Muscle of back (tissue), 11 donors: ENCODE results near the gene RGS19. TPM values are rescaled to one million over a fixed set of nuclear protein-coding genes. Genes with fewer than 3 reads are reported as not detected.

Experiments
- DNase-seq, 3 donors: peaks; one replicate each; pipeline versions ENCODE4 v3.0.0 to v3.0.0-alpha.2; 2013
- polyA plus RNA-seq, 10 donors: library from polyadenylated mRNA; unstranded; fragments of 120-200 nt; gene quantifications; one replicate each; pipeline ENCODE4 v1.2.1, GENCODE V29; 2013; ENCODE audit not compliant: insufficient read length in 10 of 10

RGS19 gene
- polyA plus RNA-seq, 10 donors = 4.4 to 10.2 (median 5.6) TPM

DNA sequence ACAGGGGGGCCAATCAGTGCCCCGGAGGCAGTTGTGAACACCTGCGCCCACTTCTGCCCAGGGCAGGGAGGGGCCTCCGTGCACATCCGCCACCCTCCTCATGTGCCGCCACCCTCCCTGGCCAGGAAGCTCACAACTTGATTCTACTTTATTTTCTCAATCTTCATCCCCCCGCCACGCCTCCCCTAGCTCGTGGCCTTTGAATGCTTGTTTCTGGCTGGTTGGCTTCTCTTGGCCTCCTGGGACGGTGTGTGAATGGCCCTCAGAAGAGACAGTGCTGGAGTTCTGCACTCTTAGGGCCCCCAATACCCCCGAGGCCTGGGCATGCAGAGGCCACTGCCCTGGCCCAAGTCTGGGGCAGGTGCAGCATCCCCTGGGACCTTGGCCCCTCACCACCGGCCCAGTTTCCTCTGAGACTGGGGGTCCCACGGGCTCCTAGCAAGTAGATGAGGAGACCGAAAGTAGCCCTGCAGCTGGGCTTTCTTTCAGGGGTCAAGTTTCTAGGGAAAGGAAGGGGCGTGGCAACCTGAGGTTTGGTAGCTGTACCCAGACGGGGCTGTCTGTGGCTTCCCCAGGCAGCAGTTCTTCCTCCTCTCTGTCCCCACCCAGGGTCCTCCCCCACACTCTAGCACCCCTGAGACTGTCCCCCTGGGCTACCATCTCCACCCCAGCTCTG, 1.3 kb downstream of the RGS19 start:
- DNase-seq = no peak

DNA sequence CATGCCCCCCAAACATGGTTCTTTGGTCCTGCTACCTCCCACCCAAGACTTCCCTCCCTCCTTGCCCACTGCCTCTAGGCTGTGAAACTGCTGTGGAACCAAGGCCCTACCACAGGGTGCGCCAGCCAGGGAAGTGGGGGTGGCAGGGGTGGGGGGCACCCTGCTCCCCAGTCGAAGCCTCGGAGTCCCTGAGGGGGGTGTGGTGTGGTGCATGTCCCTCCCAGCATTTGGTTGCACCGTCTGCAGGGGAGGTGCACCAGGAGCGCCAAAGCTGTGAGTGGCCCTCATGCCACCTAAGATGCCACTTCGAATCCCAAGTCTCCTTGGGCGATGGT, 1.8 kb downstream of the RGS19 start:
- no peak for DNase-seq

GRCh38 chr20:64077094-64077493, 2.2 kb downstream of the RGS19 start:
- no peak for DNase-seq

DNA sequence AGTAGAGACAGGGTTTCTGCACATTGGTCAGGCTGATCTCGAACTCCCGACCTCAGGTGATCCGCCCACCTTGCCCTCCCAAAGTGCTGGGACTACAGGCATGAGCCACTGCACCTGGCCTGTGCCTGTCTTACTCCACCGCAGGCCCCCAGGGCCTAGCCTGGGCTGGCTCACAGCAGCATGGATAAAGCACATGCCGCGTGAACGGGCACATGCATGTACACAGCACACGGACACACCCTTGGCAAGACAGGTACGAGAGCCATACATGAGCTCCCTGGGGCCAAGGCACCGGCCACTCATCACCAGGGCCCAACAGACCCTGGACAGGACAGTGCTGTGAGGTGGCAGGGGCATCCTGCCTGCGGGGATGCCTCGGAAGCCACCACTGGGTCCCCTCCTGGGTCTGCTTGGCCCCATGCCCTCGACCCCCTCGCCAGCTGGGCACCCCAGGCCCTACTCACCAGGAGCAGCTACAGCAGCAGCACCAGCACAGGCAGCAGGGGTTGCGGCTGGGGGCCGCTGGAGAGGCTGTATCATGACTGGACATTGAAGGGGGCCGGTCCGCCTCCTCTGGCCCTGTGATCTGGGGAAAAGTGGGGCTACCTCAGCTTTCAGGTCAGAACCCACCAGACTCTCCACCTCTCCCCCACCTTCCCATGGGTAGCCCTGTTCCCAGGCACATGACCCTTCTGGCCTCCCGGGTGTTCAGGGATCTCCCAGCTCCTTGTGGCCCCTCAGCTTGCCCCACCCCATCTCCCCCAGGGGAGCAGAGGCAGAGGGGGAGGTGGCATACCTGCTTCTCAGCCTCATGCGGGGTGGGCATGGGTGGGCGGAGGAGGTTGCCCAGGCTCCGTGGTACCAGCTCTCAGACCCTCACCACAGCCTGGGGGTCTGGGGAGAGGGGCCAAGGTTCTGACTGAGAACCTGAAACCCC, 3.0 kb downstream of the RGS19 start:
- no peak for DNase-seq

DNA sequence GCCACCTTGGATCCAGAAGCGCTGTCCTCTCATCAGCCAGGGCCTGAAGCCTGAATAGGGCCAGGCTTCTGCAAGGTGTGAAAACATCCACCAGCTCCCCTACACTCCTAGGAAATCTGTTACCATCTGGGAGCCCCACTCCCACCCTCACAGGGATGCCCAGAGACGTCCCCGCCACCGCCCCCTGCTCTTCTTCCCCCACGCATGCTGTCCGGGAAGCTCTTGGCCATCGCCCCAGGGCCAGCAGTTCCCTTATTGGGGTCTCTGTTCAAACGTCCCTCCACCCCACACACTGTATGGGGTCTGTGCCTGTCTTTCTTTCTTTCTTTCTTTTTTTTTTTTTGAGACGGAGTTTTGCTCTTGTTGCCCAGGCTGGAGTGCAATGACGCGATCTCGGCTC, 3.8 kb downstream of the RGS19 start:
- no peak for DNase-seq

- no peak for DNase-seq
Measured at GRCh38 chr20:64074963-64075362, 4.4 kb downstream of the RGS19 start.

DNA sequence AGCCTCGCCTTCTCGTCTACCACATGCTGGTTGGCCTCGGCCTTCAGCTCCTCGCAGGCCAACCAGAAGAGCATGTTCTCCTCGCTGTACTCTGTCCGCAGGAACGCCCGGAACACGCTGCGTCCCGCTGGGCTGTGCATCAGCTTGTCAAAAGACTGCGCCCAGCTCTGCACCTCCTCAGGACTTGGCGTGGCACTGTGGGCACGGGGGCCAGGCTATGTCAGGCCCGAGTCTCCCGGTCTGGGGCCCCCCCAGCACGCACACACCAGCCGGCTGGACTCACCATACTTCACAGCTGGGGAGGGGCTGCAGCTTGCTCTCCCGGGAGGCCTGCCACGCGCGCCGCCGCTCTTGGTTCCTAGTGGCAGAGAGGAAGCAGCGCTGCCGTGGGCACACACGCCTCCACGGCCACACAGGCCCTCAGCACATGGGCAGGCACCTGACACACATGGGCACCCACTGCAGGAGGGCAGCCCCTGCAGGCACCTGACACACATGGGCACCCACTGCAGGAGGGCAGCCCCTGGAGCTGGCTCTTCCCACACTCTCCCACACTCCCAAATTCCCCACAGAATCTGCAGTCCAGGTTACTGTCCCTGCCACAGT, 5.0 kb downstream of the RGS19 start:
- DNase-seq = no peak

- no peak for DNase-seq
Measured at GRCh38 chr20:64073476-64074183, 5.7 kb downstream of the RGS19 start.

- no peak for DNase-seq
Measured at GRCh38 chr20:64072498-64073063, 6.7 kb downstream of the RGS19 start.

DNA sequence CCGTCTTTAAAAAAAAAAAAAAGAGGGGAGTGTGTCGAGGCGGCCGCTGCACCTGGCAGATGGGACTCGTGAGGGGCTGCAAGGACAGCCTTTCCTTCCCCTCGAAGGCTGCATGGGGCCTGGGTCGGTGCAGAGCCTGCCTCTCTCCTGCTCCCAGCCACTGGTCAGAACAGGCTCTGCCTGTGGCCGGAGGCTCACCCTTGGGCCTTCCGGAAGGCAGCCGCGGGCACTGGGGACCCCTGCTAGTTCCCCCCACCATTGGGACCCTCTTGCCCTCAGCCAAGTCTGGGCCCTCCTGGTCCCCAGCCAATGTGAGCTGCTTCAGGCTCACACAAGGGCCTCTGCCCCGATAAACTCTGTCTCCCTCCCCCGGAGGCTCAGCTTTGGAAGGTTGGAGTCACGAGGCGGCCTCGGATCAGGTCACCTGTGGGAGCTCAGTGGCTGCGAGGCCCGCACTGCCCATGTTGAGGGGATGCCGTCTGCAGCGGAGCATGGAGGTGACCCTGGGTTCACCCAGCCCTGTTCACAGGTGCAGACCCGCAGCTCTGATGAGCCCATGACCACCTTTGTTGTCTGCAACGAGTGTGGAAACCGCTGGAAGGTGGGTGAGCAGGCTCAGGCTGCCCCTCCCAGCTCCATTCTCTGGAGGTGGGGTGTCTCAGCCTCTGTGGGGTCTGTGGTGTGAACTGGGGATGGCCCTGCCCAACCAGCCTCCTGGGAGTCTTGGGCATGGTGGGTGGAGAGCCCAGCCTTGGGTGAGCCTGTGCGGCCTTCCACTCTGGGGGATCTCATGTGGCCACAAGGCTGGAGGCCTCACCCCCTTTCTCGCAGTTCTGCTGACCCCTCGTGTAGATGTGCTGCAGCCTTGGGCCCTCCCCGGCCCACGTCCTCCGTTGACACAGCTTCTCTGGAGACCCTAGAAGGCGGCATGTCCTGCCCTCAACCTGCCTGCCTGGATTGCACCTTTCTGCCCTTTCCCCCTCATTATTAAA, 7.7 kb downstream of the RGS19 start:
- DNase-seq = no peak

GRCh38 chr20:64070244-64070993, 8.9 kb downstream of the RGS19 start:
- no peak for DNase-seq

- no peak for DNase-seq
Measured at GRCh38 chr20:64069614-64070243, 9.6 kb downstream of the RGS19 start.

DNA sequence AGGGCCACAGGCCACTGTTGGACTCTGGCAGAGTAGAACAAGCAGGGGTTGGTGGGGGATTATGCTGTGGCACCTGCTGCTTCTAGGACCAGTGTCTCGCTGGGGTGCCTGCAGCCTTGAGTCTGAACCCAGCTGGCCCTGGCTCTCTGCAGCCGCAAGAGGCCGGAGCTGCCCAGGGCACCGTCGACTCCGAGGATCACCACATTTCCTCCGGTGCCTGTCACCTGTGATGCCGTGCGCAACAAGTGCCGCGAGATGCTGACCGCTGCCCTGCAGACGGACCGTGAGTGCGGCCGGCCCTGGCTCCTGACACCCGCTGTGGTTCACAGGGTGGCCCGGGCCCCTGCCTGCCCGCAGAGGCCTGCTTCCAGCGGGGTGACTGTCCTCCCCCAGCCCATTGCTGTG, 10.1 kb downstream of the RGS19 start:
- no peak for DNase-seq

DNA sequence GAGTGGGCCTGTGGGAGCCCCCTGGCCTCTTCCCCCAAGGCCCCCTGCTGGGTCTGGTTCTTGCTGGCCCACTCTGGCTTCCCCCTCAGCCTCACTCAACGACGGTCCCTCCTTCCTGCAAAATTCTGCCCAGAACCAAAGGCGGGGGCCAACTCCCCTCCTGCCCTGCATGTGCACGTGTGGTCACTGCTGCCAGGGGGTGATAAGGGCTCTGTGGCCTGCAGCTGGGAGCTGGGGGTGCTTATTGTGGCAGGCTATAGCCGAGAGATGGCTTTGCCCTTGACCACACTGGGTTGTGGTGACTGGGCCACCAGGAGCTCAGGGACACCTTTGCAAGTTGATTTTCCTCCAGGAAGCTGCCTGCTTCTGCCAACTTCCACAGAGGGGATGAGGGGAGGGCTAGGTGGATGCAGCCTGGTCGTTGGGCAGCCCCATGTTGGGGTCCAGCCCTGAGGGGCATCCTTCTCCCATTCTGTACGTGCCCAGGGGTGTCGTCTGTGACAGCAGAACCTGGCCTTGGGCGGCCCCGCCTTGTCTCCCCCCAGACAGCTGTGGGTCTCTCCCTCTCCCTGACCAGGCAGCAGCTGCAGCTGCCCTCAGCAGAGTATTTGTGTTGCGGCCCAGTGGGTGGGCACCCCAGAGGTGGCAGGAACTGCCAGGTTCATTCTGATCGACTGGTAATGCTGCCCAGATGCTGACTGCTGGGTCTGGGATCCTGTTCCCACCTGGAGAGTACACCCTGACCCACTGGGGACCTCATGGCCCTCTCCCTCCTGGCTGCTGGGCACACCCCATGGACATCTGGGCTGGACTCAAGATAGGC, 10.7 kb downstream of the RGS19 start:
- no peak for DNase-seq

DNA sequence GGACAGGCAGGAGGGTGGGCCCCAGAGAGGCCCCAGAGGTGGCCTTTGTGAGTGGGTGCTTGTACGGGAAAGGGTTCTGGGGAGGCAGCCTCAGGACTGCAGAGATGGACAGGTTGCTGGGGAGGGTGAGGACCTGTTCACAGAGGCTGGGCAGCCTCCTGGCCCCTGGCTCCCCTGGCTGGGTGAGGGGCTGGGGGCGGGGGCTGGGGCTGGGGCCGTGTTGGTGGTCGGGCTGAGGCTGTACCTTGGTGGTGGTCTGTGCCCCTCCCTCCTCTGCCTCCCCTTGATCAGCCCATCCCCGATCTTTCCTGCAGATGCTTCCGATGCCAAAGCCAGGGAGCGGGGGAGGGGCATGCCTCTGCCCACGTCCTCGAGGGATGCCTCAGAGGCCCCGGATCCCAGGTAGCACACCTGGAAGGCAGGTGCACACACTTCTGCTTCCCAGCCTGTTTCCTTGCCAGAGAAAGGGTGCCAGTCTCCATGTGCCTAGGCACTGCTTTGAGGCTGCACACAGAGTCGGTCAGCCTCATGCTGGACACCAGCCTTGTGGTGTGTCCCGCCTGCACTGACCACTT, 11.5 kb downstream of the RGS19 start:
- DNase-seq = no peak

GRCh38 chr20:64067005-64067632, 12.2 kb downstream of the RGS19 start:
- DNase-seq = no peak

GRCh38 chr20:64065974-64066343, 13.4 kb downstream of the RGS19 start:
- DNase-seq = no peak
